Measurements from ENCODE around the gene RAP1GAP2. TPM values are rescaled to one million over a fixed set of nuclear protein-coding genes. Genes with fewer than 3 reads are reported as not detected.
"Not testable (repeated sequence)": the region's sequence is repeated elsewhere in the genome, so short reads cannot be mapped to it uniquely, and the experiment has no call there.

RAP1GAP2 gene
- total RNA-seq, 1 donor from 2014 or later: 22.6 TPM

DNA sequence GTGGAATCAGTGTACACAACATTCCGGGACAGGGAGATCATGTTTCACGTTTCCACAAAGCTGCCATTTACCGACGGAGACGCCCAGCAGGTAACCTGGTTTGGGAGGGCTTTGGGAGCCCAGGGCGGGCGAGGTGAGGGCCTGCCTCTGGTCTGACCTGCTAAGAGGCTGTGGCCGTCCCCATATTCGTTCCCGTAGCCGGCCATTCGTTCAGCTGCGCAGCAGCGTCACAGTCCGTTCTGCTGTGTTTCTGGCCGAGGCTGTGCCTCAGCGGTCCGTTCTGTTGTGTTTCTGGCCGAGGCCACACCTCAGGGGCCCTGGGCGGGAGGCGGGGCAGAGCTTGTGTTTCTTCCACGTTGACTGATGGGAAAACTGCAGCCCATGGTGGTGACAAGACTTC, 199.1 kb downstream of the RAP1GAP2 start:
- Histone ChIP-seq H3K4me1 (peaks cover 9% of the 10 kb centered on the region), H3K27ac (no peak overlapping the region), H3K27me3 (no peaks in the 10 kb centered on the region), H3K36me3 (peaks cover 0 to 5% of the 10 kb centered on the region in 2 donors), H3K9me3 (no peaks in the 10 kb centered on the region), H3K4me3 (no peak overlapping the region)
- peak in 1 of 2 donors; percentile 82 for DNase-seq (ENCODE audit: extremely low spot score in 2 of 2)
- intact Hi-C loops (cut with DNase I): no loop called here
- TF ChIP-seq, protein P1, sequence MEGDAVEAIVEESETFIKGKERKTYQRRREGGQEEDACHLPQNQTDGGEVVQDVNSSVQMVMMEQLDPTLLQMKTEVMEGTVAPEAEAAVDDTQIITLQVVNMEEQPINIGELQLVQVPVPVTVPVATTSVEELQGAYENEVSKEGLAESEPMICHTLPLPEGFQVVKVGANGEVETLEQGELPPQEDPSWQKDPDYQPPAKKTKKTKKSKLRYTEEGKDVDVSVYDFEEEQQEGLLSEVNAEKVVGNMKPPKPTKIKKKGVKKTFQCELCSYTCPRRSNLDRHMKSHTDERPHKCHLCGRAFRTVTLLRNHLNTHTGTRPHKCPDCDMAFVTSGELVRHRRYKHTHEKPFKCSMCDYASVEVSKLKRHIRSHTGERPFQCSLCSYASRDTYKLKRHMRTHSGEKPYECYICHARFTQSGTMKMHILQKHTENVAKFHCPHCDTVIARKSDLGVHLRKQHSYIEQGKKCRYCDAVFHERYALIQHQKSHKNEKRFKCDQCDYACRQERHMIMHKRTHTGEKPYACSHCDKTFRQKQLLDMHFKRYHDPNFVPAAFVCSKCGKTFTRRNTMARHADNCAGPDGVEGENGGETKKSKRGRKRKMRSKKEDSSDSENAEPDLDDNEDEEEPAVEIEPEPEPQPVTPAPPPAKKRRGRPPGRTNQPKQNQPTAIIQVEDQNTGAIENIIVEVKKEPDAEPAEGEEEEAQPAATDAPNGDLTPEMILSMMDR (IDR thresholded peaks at IDR 0.05): no peak
- TF ChIP-seq POLR2A (IDR thresholded peaks at IDR 0.05) (no peak), POLR2AphosphoS5 (IDR thresholded peaks at IDR 0.05; ENCODE audit: insufficient read depth in 1 of 2, low read depth in 1 of 2) (no peak)

DNA sequence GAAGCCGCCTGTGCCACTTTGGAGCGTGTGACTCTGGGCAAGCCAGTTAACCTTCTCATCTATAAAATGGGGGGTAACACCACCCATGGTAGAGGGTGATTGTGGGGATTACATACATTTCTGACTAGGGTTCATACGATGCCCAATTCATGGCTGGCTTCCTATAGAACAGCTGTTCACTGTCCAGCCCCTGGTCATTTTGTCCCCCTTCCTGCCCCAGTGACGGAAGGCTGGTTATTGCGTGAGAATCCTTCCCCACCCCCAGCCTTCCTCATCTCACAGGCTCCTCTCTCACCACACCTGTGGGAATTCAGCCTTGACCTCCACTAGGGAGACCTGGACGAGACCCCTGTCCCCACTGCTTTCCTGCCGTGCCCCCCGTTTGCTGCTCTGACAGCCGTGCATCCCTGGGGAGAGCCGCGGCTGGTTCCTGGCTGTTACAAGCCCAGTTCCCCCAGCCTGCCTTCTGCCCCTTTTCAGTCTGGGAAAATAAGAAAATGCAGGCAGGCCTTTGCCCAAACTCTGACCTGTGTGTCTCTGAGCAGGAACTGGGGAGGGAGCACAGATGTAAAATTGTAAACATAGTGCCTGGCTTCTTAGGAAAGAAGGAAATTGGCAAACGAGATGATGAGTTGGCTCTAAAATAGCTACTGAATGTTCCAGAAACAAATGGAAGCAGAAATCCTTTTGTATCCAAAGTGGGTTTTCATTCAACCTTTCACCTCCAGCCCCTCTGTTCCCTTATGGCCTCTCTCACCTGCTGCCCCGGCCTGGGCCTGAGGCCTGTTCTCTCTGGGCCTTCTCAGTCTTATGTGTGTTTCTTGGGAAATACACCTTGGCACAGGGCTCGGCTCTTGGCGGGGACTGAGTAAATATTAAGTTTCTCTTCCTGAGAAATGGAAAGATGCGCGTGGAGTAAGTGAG, 199.9 kb downstream of the RAP1GAP2 start:
- intact Hi-C loops (cut with DNase I): no loop called here
- DNase-seq (ENCODE audit: extremely low spot score in 2 of 2): no peak
- Histone ChIP-seq H3K4me1 (peaks cover 9% of the 10 kb centered on the region), H3K9me3 (no peaks in the 10 kb centered on the region), H3K27me3 (no peaks in the 10 kb centered on the region), H3K27ac (peak overlapping the region; percentile 20), H3K36me3 (peaks cover 0 to 5% of the 10 kb centered on the region in 2 donors), H3K4me3 (no peak overlapping the region)
- no peak for TF ChIP-seq POLR2A (IDR thresholded peaks at IDR 0.05)
- TF ChIP-seq POLR2AphosphoS5 (IDR thresholded peaks at IDR 0.05; ENCODE audit: insufficient read depth in 1 of 2, low read depth in 1 of 2): peak in 1 of 2 donors; percentile 57

DNA sequence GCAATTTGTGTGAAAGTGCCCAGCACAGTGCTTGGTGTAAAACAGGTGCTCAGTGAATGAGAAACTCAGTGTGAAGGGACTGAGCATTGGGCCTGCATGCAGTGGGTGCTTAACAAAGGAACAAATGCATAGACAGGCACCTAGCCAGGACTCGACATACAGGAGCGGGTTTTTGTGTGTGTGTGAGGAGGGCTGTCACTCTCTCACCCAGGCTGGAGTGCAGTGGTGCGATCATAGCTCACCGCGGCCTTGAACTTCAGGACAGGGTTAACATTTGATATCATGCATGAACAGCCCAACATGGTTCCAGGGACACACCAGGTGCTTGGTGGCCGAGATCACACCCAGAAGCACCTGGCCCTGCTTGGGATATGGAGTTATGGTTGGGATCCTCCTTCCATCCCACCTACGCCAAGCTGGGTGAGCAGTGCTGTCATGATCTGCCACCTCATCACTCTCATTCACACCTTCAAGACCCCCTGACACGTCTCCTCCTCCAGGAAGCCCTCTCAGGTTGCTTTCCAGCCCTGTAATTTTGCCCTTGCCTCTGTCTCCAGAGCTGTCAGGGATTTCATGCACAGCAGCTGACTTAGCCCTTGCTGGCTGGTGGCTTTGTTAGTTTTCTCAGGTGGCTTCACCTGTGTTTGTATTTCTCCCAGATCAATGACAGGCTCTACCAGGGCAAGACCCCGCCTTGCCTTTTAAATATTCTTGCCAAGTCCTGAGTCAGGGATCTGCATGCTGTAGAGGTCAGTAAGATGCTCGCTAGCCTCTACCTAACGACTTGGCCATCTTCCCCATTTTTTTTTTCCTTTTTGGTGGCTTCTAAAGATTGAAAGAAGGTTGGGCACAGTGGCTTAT, 200.8 kb downstream of the RAP1GAP2 start:
- TF ChIP-seq POLR2A (IDR thresholded peaks at IDR 0.05) (no peak), POLR2AphosphoS5 (IDR thresholded peaks at IDR 0.05; ENCODE audit: insufficient read depth in 1 of 2, low read depth in 1 of 2) (no peak)
- TF ChIP-seq, protein P1 (IDR thresholded peaks at IDR 0.05): no peak
- no peaks in the 10 kb centered on the region for H3K36me3 ChIP-seq
- intact Hi-C loops (cut with DNase I): no loop called here
- H3K4me3 ChIP-seq: no peak overlapping the region
- peaks cover 9% of the 10 kb centered on the region for H3K4me1 ChIP-seq
- H3K9me3 ChIP-seq: no peaks in the 10 kb centered on the region
- no peaks in the 10 kb centered on the region for H3K27me3 ChIP-seq
- H3K27ac ChIP-seq: peak overlapping the region; percentile 20
- DNase-seq (ENCODE audit: extremely low spot score in 2 of 2): no peak

DNA sequence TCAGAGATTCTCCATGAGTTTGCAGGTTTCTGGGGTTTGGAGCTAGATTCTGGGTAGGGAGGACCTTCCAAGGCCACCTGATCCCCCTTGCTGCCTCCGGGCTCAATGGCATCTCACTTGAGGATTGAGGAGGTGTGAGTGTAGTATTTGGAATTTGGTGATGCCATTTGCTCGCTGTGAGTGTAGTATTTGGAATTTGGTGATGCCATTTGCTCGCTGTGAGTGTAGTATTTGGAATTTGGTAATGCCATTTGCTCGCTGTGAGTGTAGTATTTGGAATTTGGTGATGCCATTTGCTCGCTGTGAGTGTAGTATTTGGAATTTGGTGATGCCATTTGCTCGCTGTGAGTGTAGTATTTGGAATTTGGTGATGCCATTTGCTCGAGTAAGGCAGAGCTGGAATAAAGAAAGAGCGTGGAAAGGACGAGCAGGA, 202.2 kb downstream of the RAP1GAP2 start:
- H3K27me3 ChIP-seq; H3K4me3 ChIP-seq; DNase-seq (ENCODE audit: extremely low spot score in 2 of 2); H3K9me3 ChIP-seq; H3K36me3 ChIP-seq; intact Hi-C loops (cut with DNase I); H3K27ac ChIP-seq: not testable (repeated sequence)
- peaks cover 22% of the 10 kb centered on the region for H3K4me1 ChIP-seq

DNA sequence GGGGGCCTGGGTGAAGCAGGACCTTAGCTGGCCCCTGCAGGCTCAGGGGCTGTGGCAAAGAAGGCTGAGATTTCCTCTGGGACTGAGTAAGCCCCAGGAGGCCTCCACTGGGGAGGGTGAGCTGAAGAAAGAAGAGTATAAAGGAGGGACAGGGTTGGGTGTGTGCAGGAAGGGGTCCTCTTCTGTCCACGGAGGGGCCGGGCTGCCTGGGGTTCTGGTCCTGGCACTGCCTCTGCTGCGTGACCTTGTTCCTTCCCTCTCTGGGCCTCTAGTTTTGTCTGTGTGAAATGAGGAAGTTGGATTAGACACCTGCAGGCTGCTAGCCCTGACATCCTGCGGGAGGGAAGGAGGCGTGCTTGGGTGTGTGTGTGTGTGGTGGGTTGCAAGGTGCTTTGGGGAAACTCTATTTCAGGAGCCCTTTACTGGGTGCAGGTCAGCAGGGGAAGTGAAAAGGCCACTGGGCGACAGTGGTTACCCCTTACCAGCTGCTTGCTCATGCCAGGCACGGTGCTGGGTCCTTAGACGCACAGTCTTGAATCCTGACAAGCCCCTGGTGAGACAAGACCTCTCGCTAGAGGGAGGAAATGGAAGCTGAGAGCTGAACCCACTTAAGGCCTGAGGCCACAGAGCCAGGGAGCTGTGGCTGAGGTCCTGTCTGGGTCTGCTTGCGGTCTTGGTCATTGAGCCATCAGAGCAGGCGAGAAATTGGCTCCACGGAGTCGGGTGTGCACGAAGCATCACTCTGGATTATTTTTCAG, 206.5 kb downstream of the RAP1GAP2 start:
- H3K4me1 ChIP-seq: peaks cover 31% of the 10 kb centered on the region
- TF ChIP-seq, protein P1 (IDR thresholded peaks at IDR 0.05): no peak
- TF ChIP-seq POLR2AphosphoS5 (IDR thresholded peaks at IDR 0.05; ENCODE audit: insufficient read depth in 1 of 2, low read depth in 1 of 2) (no peak), POLR2A (IDR thresholded peaks at IDR 0.05) (no peak)

More for the DNA sequence above, 206.5 kb downstream of the RAP1GAP2 start:
- no peak for DNase-seq (ENCODE audit: extremely low spot score in 2 of 2)
- Histone ChIP-seq H3K9me3 (no peaks in the 10 kb centered on the region), H3K36me3 (no peaks in the 10 kb centered on the region), H3K27ac (peak overlapping the region; percentile 75), H3K27me3 (no peaks in the 10 kb centered on the region), H3K4me3 (no peak overlapping the region)
- intact Hi-C loops (cut with DNase I): no loop called here
